ENCODE data around the gene ERN1.

GRCh38 chr17:64087252-64088005, 42.5 kb downstream of the ERN1 start:
- TF ChIP-seq CTCF (IDR thresholded peaks at IDR 0.05), result no peak
- no peak for TF ChIP-seq POLR2A (IDR thresholded peaks at IDR 0.05)

Data from body of pancreas (tissue), 4 donors.